ENCODE measurements around the gene IKBKG.
"Not testable (repeated sequence)": the region's sequence is repeated elsewhere in the genome, so short reads cannot be mapped to it uniquely, and the experiment has no call there.

Gene IKBKG

GRCh38 chrX:154526901-154527675, 20.3 kb upstream of the IKBKG start:
- peak; percentile 74 for DNase-seq

- DNase-seq, result no peak
These were observed 18.2 kb upstream of the IKBKG start for GRCh38 chrX:154529206-154529612.

GRCh38 chrX:154530286-154530685, 17.1 kb upstream of the IKBKG start:
- DNase-seq, result no peak

GRCh38 chrX:154531626-154532025, 15.8 kb upstream of the IKBKG start:
- DNase-seq, result no peak

- DNase-seq, result no peak
These were observed 14.7 kb upstream of the IKBKG start for GRCh38 chrX:154532690-154533089.

DNA sequence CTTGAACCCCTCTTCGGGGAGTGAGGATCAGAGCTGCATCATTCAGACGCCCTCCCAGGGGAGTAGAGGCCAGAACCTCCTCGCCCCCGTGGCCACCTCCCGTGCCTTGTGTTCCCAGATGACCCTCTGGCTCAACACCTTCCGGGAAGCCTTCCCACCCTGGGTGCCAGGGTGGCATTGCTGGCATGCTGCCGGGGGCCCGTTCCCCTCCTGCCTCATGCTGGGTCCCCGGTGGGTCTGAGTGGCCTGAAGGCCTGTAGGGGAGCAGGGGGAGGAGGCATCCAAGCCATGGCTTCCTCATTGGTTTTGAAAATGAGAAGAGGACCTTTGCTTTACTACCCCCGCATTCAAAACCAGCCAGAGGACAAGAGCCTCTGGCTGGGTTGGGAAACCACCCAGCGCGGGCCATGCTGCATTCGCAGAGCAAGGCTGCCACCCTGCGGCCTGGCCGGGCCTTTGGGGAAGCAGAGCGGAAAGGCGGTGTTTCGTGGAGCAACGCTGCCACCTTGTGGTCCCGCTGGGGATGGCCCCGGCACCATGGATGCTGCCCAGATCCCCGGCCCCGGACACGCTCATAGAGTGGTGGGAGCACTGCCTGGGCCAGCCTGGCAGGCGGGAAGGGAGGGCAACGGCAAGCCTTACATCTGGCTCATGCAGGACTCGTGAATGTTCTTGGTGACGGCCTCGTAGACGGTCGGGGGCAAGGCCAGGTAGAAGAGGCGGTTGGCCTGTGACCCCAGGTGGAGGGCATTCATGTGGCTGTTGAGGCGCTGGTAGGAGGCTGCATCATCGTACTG, 12.7 kb upstream of the IKBKG start:
- peak; percentile 82 for DNase-seq

- no peak for DNase-seq
These were observed 11.5 kb upstream of the IKBKG start for GRCh38 chrX:154535892-154536291.

DNA sequence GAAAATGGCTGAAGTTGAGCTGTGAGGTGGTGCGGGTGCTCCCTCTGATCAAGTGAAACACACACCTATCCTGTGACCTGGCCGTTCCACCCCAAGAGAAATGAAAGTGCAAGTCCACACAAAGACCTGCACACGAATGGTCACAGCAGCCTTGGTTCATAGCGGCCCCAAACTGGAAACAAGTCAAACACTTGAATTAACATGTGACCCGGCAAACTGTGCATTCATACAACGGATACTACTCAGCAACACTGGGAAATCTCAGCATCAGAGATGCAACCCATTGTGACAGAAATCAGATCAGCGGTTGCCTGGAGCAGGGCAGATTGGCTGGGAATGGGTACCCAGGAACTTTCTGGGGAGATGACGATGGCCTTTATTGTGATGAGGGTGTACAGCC, 8.3 kb upstream of the IKBKG start:
- DNase-seq, result no peak

DNA sequence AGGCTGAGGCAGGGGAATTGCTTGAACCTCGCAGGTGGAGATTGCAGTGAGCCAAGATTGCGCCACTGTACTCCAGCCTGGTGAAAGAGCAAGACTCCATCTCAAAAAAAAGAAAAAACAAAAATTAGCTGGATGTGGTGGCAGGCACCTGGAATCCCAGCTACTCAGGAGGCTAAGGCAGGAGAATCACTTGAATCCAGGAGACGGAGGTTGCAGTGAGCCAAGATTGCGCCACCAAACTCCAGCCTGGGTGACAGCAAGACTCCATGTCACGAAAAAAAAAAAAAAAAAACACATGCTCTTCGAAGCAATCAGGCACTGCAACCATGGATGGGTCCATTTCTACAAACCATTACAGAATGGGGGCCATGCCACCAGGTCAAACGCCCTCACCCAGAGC, 7.1 kb upstream of the IKBKG start:
- DNase-seq, result not testable (repeated sequence)

DNA sequence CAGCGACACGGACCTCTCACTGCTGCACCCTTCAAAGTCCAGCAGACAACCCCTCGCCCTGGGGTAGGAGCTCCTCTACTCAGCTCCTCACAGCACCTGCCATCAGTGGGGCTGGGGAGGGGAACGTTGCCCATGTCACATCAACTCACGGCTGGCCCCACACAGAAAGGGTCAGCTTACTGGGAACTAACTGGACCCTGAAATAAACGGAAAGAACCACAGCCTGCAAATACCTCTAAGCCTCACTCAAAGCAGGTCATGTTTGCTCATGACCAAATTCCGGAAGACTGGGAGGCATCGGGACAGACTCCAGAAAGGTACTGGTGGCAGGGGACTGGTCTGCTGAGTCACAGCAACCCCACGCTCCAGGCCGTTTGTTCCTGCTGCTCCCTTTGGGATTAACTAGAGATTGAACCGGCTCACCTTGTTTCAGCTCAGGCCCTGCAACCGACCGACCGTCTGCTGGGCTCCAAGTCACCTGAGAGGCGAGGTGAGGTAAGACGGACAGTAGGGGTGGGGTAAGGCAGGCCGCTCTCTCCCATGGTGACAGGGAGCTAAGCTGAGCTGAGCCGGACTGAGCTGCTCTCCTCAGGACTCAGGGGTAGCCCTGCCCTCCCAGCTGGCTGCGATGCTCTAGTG, 6.4 kb upstream of the IKBKG start:
- DNase-seq, result no peak

DNA sequence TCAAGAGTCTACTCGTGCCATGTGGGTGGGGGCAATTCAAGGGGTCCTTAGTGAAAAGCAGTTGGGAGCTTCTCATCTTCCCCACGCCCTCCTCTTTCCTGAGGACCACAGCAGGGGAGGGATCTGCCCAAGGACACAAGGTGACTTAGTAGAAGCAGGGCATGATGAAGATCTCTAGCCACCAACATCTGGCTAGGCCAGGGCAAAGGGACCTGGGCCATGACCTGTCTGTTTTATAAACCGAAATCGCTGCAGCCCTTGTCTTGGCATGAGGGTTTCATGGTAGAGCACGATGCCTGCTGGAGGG, 5.9 kb upstream of the IKBKG start:
- no peak for DNase-seq

DNA sequence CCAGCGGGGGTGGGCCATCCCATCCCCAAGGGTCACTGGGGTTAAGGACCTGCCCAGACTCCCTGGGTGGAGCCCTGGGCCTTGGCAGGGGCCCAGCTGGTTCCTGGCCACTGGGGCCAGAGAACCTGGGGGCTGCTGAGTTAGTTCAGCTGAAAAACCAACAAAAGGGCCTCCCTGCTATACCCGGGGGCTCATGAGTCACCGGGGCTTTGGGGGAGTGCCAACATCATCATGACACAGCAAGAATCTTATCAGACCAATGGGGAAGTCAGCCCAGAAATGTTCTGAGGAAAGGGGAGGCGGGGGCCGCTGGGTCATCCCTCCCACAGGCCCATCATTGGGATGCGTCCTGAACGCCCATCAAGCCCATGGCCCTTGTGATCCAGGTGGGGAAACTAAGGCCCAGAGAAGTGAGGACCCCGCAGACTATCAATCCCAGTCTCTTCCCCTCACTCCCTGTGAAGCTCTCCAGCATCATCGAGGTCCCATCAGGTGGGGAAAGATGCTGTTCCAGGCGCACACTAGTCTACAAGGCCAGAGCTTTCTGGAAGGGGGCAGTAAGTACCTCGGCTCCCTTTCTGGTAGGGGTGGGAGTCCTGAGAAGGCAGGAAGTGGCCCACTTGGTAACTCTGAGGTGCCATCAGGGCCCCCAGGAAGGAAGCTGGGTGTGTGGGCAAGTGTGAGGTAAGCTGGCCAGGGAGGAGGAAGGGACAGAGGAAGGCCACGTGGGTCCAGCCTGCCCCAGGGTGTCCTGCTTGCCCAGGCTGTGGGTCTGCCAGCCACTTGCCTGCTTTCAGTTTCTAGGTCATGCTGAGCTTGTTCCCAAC, 5.3 kb upstream of the IKBKG start:
- DNase-seq, result peak; percentile 73

DNA sequence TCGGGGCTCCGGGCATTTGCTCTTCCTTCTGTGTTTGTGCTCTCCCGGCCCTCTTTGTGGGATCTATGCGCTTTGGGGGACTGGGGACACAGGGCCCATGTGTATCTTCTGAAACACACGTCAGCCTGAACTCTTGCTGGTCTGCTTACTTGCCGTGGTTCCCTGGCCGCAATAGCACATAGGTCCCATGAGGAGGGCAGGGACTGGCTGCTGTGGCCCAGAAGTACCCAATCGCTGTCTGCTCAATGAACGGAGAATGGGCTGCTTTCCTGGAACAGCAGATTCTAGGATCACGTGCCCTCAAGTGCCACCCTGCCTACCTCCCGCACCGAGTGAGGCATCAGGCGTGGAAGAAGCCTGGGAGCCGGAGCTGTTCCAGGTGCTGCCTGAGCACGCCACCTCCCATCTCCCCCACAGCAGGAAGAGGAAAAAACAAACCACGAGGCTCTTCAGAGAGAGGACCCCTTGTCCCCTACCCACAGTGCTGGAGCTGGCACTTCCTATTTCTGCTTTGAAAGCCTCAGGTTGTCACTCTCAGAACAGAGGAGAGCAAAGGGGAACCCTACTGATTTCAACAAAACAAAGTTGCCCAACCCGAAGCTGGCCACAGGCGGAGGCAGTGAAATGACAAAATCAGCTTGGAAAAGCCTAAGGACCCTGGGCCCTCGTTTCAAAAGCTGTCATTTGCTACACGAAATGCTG, 4.5 kb upstream of the IKBKG start:
- peak; percentile 82 for DNase-seq

GRCh38 chrX:154545673-154546274, 1.6 kb upstream of the IKBKG start:
- no peak for DNase-seq

GRCh38 chrX:154546354-154547244, 821 bp upstream of the IKBKG start, which contains the start of gene G6PD:
Gene G6PD (minus strand): TSS chrX:154546846. CDS start chrX:154546155, 691 bp downstream.
- DNase-seq, result peak; percentile 62

DNA sequence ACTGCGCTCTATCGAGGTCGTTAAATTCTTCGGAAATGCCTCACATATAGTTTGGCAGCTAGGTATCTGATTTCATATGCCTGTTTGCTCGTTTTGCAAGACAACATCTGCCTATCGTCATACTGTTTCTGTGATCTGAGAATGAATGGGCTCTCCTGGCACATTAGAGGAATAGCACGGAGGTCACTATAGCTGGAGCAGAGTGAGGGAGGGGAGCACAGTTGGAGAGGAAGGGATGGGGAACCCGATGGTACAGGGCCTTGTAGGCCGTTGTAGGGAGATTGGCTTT, 552 bp downstream of the IKBKG start:
- no peak for DNase-seq

DNA sequence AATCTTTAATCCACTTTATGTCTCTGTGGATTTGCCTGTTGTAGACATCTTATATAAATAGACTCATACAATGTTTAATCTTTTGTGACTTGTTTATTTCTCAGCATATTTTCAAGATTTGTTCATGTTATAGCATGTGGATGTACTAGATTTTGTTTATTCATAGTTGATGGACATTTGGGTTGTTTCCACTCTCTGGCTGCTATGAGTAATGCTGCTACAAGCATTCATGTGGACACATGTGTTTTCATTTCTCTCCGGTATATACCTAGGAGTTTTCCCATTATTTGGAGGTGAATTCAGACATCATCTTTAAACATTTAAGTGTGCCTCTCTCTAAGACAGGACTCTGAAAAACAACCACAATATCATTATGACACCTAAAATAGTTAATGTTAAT, 2.3 kb downstream of the IKBKG start:
- no peak for DNase-seq

DNA sequence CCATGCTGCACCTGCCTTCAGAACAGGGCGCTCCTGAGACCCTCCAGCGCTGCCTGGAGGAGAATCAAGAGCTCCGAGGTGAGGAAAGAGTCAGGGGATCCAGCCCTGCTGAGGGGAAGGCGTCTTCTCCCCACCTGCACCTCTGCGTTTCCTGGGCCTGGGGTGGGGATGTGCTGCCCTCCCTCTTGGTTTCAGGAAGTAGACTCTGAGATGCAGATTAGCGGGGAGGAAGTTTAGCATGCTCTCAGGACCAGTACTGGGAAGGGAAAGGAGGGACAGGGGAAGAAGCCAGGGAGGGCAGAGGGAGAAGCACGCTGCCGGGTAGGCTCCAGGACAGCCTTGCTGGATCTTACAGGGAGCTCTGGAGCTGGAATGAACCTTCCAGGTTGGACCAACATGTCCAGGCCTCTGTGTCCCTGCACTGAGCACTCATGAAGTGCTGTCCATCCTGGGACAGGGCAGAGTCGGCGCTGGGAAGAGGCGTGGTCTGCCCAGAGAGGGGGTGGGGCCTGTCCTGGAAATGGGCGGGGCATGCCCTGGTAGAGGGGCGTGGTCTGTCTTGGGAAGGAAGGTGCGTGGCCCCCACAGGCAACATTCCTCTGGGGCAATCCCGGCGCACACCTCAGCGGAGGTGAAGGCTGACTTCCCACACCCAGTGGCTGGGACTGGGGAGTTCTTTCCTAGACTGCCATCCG, 4.8 kb downstream of the IKBKG start:
- DNase-seq, result not testable (repeated sequence)

DNA sequence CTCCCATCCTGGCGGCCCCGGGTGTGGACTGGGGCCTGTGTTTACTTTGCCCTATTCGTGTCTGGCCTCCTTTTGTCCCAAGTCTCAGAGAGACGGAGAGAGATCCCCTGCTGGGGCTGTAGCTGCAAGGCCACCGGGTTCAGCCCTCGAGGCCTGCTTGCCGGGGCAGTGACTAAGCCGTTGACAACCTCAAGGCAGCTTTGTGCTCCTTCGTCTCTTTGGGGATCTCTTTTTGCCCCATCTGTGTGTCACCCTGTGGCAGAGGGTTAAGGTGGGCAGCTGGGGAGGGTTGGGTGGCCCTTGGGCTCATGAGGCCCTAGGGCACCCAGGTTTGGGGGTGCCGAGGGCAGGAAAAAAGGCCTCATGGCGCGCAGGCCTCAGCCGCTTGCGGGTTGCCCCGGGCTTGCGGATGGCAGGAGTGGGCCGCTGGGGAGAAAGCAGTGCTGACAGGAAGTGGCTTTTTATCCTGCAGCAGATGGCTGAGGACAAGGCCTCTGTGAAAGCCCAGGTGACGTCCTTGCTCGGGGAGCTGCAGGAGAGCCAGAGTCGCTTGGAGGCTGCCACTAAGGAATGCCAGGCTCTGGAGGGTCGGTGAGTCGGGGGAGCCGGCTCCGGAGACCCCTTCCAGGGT, 10.8 kb downstream of the IKBKG start:
- DNase-seq, result not testable (repeated sequence)

GRCh38 chrX:154558896-154559295, 11.5 kb downstream of the IKBKG start:
- not testable (repeated sequence) for DNase-seq

All from MV-4-11 (cell line).